ENCODE measurements around the gene PDZD7.
"Not testable (repeated sequence)": the region's sequence is repeated elsewhere in the genome, so short reads cannot be mapped to it uniquely, and the experiment has no call there.

The PDZD7 gene

DNA sequence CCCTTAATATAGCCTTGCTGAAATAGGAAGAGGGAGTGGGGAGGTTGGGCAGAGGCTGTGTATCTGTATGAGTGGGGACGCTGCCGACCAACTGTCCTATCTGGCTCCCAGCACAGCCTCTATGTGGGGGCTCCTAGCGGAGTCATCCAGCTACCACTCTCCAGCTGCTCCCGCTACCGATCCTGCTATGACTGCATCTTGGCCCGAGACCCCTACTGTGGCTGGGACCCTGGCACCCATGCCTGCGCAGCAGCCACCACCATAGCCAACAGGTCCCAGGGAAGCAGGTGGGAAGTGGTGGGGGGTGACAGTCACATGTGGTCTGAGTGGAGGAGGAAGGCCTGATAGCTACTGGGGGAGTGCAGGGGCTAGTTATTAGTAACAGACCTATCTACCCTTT lies 50.2 kb downstream of the PDZD7 start:
- no peak for DNase-seq

DNA sequence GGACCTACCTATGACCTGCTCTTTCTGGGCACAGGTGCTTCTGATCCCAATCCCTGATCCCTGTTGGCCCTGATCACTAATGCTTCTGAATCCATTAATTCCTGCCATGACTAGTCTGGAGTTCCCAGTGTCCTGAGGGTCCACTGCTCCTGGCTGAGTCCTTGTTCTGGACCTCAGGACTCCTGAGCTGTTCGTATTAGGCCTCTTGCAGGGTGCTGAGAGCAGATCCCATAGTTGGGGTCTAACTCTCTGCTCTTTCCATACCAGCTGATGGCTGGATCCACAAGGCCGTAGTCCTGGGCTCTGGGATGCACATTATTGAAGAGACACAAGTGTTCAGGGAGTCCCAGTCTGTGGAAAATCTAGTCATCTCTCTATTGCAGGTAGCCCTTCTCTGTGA lies 50.6 kb downstream of the PDZD7 start:
- DNase-seq: no peak

DNA sequence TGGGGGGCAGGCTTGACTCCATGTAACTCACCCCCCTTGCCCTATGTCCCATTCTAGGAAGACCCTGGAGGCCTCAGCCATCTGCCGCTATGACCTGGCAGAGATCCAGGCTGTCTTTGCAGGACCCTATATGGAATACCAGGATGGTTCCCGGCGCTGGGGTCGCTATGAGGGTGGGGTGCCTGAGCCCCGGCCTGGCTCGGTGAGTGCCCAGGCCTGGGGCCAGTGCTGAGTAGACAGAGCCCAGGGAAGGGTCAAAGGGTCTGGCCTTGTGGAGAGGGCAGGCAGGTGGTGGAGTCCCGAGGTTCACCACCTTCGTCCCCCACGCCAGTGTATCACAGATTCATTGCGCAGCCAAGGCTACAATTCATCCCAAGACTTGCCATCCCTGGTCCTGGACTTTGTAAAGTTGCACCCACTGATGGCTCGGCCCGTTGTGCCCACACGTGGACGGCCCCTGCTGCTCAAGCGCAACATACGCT lies 51.1 kb downstream of the PDZD7 start:
- no peak for DNase-seq

- no peak for DNase-seq
These were observed 52.1 kb downstream of the PDZD7 start for GRCh38 chr10:100978901-100979195.

DNA sequence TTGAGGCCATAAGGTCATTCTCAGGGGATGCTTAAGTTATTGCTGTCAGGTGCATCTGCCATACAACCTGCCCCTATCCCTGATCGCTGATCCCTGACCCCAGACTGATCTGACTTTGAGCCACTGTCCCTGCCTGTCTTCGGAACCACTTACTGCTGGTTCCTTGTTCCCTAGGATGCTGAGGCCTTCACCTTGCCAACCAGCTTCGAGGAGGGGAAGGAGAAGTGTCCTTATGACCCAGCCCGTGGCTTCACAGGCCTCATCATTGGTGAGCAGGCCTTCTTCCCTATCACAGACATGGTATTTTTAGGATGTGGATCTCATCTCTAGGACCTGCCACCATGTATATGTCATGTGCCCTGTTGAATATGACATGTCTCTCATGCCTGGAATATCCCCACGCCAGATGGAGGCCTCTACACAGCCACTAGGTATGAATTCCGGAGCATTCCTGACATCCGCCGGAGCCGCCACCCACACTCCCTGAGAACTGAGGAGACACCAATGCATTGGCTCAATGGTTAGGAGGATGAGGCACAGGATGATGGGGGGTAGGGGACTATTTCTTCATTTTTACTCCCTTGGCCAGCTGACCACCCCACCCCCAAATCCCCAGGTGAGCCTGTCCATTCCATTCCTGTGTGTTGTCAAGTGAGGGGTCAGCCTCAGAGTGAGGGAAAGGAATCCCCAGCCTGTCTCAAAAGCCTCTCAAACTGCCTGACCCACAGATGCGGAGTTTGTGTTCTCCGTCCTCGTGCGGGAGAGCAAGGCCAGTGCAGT lies 52.6 kb downstream of the PDZD7 start:
- no peak for DNase-seq

GRCh38 chr10:100977436-100977835 lies 53.5 kb downstream of the PDZD7 start:
- DNase-seq: no peak

DNA sequence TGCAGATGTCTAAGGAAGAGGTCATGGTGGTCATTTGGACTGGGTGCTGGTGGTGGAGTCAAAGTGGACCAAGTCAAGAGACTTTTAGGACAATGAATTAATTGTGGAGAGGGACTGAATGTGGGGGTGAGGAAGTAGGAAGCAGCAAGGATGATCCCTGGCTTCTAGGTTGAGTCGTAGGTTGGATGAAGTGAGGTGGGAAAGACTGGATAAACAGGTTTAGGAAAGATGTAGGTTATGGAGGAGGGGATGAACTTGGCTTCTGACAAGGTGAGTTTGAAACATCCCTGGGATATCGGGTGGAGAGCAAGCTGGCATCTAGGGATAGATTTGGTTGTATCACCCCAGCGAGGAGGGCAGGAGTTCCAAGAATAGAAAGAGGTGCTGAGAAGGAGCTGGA lies 54.0 kb downstream of the PDZD7 start:
- no peak for DNase-seq

- not testable (repeated sequence) for DNase-seq
These were observed 55.5 kb downstream of the PDZD7 start for GRCh38 chr10:100975397-100975796.

- no peak for DNase-seq
These were observed 57.9 kb downstream of the PDZD7 start for GRCh38 chr10:100972904-100973535.

- DNase-seq: no peak
These were observed 58.6 kb downstream of the PDZD7 start for GRCh38 chr10:100972115-100972903.

- DNase-seq: no peak
These were observed 59.8 kb downstream of the PDZD7 start for GRCh38 chr10:100970914-100971811.

DNA sequence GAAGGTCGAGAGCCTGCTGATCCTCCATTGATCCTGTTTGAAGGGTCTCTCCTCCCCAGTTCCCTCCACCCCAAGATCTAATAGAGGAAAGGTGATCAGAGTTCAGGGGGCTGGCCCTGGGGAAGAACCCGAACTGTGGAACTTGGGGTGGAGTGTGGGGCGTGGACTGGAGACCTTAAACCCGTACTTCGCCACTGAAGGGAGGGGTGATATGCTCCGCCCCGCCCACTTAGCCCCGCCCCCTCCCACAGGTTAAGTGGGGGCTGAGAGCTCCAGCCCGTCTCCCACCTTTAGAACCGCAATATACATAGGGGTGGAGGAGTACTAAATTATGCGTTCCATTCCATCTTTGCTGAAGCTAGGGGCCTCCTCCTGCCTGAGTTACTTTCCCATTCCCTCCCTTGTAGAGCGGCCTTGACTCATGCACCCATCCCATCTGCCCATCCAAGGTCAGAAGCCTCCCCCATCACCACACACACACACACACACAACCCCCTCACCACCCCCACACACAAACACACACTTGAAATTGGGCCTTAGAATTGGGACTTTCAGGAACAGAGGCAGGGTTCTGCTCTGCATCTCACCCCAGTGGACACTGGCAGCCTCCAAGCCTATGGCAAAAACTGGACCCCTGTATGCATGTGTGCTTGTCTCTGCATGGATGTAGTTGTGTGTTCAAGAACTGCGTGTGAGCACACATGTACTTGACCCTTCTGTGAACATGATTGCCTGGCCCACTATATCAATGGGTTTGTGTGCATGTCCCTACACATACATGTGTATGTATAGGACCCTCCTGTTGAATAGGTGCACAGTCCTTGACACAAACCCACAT lies 60.6 kb downstream of the PDZD7 start:
- peak in 1 of 2 experiments; percentile 33 for DNase-seq

GRCh38 chr10:100969187-100970075 lies 61.5 kb downstream of the PDZD7 start, which contains the start of gene SEMA4G:
Gene SEMA4G (plus strand): TSS chr10:100969504. CDS start chr10:100972913, 3,409 bp downstream.
- peak; percentile 18 to 26 for DNase-seq

DNA sequence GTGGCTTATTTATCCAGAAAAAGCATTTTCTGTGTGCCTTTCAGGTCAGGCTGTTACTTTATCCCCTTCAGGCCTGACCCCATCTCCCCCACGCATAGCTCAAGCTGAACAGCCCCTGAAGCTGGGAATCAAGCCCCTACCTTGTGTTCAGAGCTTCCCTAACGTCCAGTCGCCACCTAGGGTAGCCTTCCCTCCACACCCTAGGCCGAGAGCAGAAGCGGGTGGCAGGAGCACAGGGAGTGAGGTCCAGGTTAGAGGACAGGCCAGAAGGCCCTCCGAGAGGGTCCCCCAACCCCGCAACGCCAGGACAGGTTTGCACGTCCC lies 62.1 kb downstream of the PDZD7 start:
- no peak for DNase-seq

- DNase-seq: no peak
These were observed 62.7 kb downstream of the PDZD7 start for GRCh38 chr10:100968062-100968736.

GRCh38 chr10:100967332-100967731 lies 63.6 kb downstream of the PDZD7 start:
- DNase-seq: no peak

GRCh38 chr10:100966887-100967286 lies 64.0 kb downstream of the PDZD7 start:
- no peak for DNase-seq

DNA sequence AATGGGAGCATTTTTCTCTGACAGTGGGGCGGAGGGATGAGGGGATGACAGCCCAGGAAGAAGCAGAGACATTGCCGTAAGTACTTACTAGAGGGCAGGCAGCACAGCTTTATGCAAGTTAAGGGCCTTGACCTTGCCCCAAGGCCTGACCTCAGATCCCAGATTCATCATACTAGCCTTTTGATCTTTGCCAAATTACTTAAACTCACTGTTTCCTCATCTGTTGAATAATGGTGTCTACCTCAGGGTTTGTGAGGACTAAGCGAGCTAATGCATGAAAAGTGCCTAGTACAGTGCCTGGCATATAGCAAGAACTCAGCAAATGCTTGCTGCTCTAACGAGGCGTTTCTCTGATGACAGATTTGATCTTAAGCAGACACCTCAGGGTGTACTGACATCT lies 65.1 kb downstream of the PDZD7 start:
- no peak for DNase-seq

DNA sequence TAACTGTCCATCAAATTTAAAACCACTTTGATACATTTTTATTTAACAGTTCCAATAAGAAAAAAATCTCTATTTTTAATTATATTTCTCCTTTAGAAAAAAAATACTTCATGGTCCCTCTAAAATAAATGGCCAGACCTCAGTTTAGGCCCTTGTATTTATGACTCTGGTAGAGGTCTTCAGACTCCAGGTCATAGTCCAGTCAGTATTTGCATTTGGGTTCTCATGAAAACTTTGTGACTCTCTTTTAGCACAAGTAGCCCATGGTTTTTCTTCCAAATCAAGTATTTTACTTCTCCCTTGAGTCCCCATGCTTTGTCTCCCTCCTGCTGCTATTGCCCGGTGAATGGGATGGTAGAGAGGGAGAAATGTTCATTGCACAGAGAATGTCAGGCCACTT lies 67.1 kb downstream of the PDZD7 start:
- DNase-seq: no peak

Data from activated CD4-positive, alpha-beta T cell treated with anti-CD3 and anti-CD28 coated beads, Interleukin-2, amount 50 U/mL, for 4 hours (primary cell).